ENCODE data around the gene SNAP47.

DNA sequence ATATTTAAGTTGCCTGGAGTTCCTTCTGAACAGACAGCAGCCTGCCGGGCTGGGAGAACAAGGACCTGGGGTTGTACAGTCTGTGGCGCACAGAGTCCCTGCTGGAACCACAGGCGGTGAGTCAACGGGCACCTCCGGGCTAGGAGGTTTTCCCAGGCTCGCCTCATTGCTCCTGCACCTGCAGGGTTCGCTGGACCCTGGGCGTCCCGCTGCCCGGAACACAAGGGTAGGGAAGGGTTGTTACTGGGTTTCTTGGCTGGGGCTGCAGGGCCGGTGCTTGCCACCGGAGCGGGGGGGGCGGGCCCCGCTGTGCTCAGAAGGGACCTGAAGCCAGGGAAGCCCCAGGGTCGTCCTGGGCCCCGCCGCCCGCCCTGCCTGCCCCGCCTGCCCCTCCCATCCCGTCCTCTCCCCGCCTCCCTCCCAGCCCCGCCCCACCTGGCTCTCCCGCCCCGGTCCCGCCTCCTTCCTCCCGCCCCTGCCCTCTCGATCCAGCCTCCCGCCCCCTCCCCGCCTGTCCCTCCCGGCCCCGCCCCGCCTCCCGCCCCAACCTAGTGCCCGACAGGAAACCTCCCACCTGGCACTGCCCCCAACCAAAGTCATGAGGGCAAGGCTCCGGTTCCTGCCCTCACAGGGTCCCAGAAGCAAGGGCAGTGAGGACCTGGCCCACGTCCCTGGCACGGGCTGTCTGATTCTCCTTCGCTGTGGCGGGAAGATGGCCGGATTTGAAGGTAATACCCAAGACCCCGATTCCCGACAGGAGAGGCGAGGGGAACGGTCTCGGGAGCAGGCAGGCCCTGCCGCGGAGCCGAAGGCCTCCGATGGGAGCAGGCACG lies 7.0 kb upstream of the SNAP47 start:
- peak in 1 of 6 experiments; percentile 5 for TF ChIP-seq CTCF (IDR thresholded peaks at IDR 0.05)
- TF ChIP-seq POLR2A (IDR thresholded peaks at IDR 0.05), result peak; percentile 19 to 35
